ENCODE measurements around the gene TXNDC17. TPM values are rescaled to one million over a fixed set of nuclear protein-coding genes. Genes with fewer than 3 reads are reported as not detected.
"Not testable (repeated sequence)": the region's sequence is repeated elsewhere in the genome, so short reads cannot be mapped to it uniquely, and the experiment has no call there.

The TXNDC17 gene
- polyA plus RNA-seq, 2 donors, result 578 to 612 TPM

DNA sequence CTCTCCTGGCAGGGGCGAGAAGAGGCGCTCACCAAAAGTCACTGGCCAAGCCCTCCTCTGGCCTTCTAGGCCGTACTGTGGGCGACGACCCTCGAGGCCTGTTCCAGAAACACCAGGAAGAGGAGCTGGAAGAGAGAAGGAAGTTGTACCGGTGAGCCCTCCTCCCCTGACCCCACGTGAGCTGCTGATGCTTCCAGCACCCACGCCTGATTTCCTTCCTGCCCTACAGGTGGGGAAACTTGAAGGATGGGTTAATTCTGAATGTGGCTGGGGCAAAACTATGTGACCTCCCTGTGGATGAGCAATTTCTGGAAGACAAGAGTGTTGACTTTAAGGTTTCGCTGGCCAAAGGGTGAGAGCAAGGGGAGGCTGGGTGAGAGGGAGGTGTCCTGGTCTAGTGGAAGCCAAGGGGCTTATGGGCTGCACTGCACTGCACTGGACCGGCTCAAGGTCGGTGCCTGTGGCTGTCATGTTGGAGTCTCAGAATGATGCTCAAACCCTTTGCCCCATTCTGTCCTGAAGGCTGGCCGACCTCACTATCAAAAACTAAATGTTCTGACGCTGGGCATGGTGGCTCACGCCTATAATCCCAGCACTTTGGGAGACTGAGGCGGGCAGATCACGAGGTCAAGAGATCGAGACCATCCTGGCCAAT, 16.9 kb downstream of the TXNDC17 start:
- no peaks in the 10 kb centered on the region for H3K27me3 ChIP-seq (ENCODE audit: control insufficient read depth in 1 of 2, insufficient read depth in 2 of 2, low read length in 2 of 2)
- 70 to 75% methylated on average over 18 of the region's 18 CpGs for WGBS, 2 donors
- H3K9me3 ChIP-seq (ENCODE audit: control insufficient read depth in 2 of 2, insufficient read depth in 1 of 2, low read depth in 1 of 2, low read length in 1 of 2), result no peaks in the 10 kb centered on the region
- H3K4me1 ChIP-seq (ENCODE audit: control insufficient read depth in 2 of 2, insufficient read depth in 2 of 2, low read length in 1 of 2), result peaks cover 3 to 6% of the 10 kb centered on the region in 2 donors
- no peaks in the 10 kb centered on the region for H3K36me3 ChIP-seq (ENCODE audit: control insufficient read depth in 2 of 2, insufficient read depth in 2 of 2, low read length in 1 of 2)
- H3K27ac ChIP-seq (ENCODE audit: low read depth in 2 of 2, low read length in 1 of 2), result no peak overlapping the region
- H3K4me3 ChIP-seq (ENCODE audit: low read depth in 1 of 2, low read length in 2 of 2), result peak overlapping the region; percentile 32 to 45

DNA sequence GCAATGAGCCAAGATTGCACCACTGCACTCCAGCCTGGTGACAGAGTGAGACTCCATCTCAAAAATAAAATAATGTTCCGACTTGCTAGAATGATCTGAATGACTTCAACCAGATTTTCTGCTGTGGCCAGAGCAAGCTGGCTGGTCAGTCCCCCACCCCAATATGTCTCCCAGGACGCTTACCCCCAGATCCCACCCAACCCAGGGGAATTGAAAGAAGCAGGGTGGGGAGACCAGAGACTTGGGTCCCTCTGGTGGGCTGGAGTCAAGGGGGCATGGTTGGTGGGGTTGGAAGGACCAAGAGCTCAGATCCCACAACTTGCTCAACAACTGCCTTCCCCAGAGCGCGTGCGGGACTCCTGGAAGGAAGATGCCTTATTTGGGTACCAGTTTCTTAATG, 17.6 kb downstream of the TXNDC17 start:
- H3K27ac ChIP-seq (ENCODE audit: low read depth in 2 of 2, low read length in 1 of 2); H3K4me3 ChIP-seq (ENCODE audit: low read depth in 1 of 2, low read length in 2 of 2); H3K9me3 ChIP-seq (ENCODE audit: control insufficient read depth in 2 of 2, insufficient read depth in 1 of 2, low read depth in 1 of 2, low read length in 1 of 2); H3K27me3 ChIP-seq (ENCODE audit: control insufficient read depth in 1 of 2, insufficient read depth in 2 of 2, low read length in 2 of 2); H3K4me1 ChIP-seq (ENCODE audit: control insufficient read depth in 2 of 2, insufficient read depth in 2 of 2, low read length in 1 of 2); H3K36me3 ChIP-seq (ENCODE audit: control insufficient read depth in 2 of 2, insufficient read depth in 2 of 2, low read length in 1 of 2): not testable (repeated sequence)
- WGBS, 2 donors, result 91 to 100% methylated on average over 2 to 5 of the region's 5 CpGs

GRCh38 chr17:6660101-6660500, 19.2 kb downstream of the TXNDC17 start:
- 83 to 89% methylated on average over 9 of the region's 9 CpGs for WGBS, 2 donors
- H3K27me3 ChIP-seq (ENCODE audit: control insufficient read depth in 1 of 2, insufficient read depth in 2 of 2, low read length in 2 of 2), result no peaks in the 10 kb centered on the region
- peaks cover 3% of the 10 kb centered on the region in 2 donors for H3K4me1 ChIP-seq (ENCODE audit: control insufficient read depth in 2 of 2, insufficient read depth in 2 of 2, low read length in 1 of 2)
- H3K27ac ChIP-seq (ENCODE audit: low read depth in 2 of 2, low read length in 1 of 2), result no peak overlapping the region
- no peaks in the 10 kb centered on the region for H3K9me3 ChIP-seq (ENCODE audit: control insufficient read depth in 2 of 2, insufficient read depth in 1 of 2, low read depth in 1 of 2, low read length in 1 of 2)
- no peaks in the 10 kb centered on the region for H3K36me3 ChIP-seq (ENCODE audit: control insufficient read depth in 2 of 2, insufficient read depth in 2 of 2, low read length in 1 of 2)
- no peak overlapping the region for H3K4me3 ChIP-seq (ENCODE audit: low read depth in 1 of 2, low read length in 2 of 2)

DNA sequence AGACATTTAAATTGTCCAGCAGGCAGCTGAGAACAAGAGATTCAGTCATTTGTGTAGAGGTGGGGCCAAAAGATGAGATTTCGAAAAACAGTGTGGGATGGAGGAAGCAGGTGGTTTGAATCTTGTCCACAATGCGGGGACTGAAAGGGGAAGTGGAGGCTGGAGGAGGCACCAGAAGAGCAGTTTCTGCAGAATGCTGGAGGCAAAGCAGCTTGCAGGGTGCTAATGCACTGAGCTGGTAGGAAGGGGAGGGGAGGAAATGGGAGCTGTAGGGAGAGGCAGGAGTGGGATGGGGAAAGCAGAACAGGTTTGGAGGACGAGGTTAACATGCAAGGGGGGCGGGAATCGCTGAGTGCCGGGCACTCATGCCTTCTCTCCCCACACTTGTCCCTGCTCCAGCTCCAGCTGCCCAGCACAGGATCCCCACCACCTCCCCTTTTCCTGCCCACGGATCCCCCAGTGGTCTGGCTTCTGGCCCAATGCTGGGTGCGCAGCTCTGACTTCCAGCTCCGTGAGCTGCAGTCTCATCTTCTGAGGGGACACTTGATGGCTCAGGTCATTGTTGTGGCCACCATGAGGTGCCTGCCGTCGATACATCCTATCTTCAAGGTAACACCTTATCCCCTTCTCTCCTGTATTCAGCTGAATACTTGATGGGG, 20.1 kb downstream of the TXNDC17 start:
- no peaks in the 10 kb centered on the region for H3K27me3 ChIP-seq (ENCODE audit: control insufficient read depth in 1 of 2, insufficient read depth in 2 of 2, low read length in 2 of 2)
- H3K9me3 ChIP-seq (ENCODE audit: control insufficient read depth in 2 of 2, insufficient read depth in 1 of 2, low read depth in 1 of 2, low read length in 1 of 2), result no peaks in the 10 kb centered on the region
- 51 to 63% methylated on average over 11 of the region's 11 CpGs for WGBS, 2 donors

DNA sequence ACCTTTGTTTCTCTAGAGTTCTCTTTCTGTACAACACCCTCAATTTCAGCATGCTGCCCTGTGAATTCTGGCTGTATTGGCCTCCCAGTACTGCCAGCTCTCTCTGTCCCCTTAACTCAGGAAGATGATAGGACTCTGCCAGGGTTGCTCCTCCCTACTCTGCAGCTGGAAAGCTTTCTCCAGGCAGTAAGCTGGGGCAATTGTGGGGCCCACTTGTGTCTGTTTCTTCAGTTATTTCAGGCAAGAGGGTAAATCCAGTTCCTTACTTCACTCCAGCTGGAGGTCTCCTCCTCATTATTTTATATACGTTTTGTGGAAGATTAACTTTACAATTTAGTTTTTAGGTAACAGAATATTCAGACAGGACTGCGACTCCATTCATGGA, 20.6 kb downstream of the TXNDC17 start:
- no peaks in the 10 kb centered on the region for H3K27me3 ChIP-seq (ENCODE audit: control insufficient read depth in 1 of 2, insufficient read depth in 2 of 2, low read length in 2 of 2)
- H3K9me3 ChIP-seq (ENCODE audit: control insufficient read depth in 2 of 2, insufficient read depth in 1 of 2, low read depth in 1 of 2, low read length in 1 of 2), result no peaks in the 10 kb centered on the region
- H3K27ac ChIP-seq (ENCODE audit: low read depth in 2 of 2, low read length in 1 of 2), result no peak overlapping the region
- H3K4me3 ChIP-seq (ENCODE audit: low read depth in 1 of 2, low read length in 2 of 2), result no peak overlapping the region
- H3K36me3 ChIP-seq (ENCODE audit: control insufficient read depth in 2 of 2, insufficient read depth in 2 of 2, low read length in 1 of 2), result no peaks in the 10 kb centered on the region
- WGBS, 2 donors, result 77 to 85% methylated on average over 2 of the region's 2 CpGs
- peaks cover 3% of the 10 kb centered on the region in 2 donors for H3K4me1 ChIP-seq (ENCODE audit: control insufficient read depth in 2 of 2, insufficient read depth in 2 of 2, low read length in 1 of 2)

More for the DNA sequence above, 20.1 kb downstream of the TXNDC17 start:
- Histone ChIP-seq H3K4me3 (ENCODE audit: low read depth in 1 of 2, low read length in 2 of 2) (no peak overlapping the region), H3K36me3 (ENCODE audit: control insufficient read depth in 2 of 2, insufficient read depth in 2 of 2, low read length in 1 of 2) (no peaks in the 10 kb centered on the region), H3K4me1 (ENCODE audit: control insufficient read depth in 2 of 2, insufficient read depth in 2 of 2, low read length in 1 of 2) (peaks cover 3% of the 10 kb centered on the region in 2 donors), H3K27ac (ENCODE audit: low read depth in 2 of 2, low read length in 1 of 2) (no peak overlapping the region)

DNA sequence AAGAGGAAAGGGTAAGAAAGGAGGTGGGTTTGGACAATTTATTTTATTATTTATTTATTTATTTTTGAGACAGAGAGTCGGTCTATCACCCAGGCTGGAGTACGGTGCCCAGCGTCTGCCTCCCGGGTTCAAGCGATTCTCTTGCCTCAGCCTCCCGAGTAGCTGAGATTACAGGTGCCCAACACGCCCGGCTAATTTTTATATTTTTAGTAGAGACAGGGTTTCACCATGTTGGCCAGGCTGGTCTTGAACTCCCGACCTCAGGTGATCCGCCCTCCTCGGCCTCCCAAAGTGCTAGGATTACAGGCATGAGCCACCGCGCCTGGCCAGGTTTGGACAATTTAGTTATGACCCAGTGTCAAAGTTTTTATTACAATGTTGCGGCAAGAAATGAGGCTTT, 22.3 kb downstream of the TXNDC17 start:
- not testable (repeated sequence) for H3K4me3 ChIP-seq (ENCODE audit: low read depth in 1 of 2, low read length in 2 of 2); H3K27ac ChIP-seq (ENCODE audit: low read depth in 2 of 2, low read length in 1 of 2); H3K27me3 ChIP-seq (ENCODE audit: control insufficient read depth in 1 of 2, insufficient read depth in 2 of 2, low read length in 2 of 2); H3K4me1 ChIP-seq (ENCODE audit: control insufficient read depth in 2 of 2, insufficient read depth in 2 of 2, low read length in 1 of 2); H3K9me3 ChIP-seq (ENCODE audit: control insufficient read depth in 2 of 2, insufficient read depth in 1 of 2, low read depth in 1 of 2, low read length in 1 of 2); H3K36me3 ChIP-seq (ENCODE audit: control insufficient read depth in 2 of 2, insufficient read depth in 2 of 2, low read length in 1 of 2)
- 92 to 93% methylated on average over 14 of the region's 14 CpGs for WGBS, 2 donors

DNA sequence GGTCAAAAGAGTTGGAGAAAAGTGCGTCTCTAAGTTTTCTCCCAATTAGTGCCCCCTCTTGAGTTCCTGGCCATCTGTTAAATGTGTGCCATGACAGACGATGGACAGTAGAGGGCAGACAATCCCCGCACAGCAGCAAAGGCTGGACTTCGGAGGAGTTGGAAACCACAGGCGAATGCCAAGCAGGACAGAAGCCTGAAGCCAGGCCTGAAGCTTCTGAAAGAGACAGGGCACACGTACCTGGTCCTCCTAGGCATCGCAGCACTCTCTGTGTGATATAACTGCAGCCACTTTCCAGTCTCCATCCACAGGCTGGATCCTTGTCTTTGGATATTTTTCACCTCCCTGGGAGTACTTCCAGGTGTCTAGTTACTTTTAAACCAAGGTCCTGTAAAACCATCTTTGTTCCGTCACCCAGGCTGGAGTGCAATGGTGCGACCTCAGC, 25.2 kb downstream of the TXNDC17 start:
- H3K27ac ChIP-seq (ENCODE audit: low read depth in 2 of 2, low read length in 1 of 2), result peak overlapping the region; percentile 66 to 87
- peaks cover 3 to 7% of the 10 kb centered on the region in 2 donors for H3K4me1 ChIP-seq (ENCODE audit: control insufficient read depth in 2 of 2, insufficient read depth in 2 of 2, low read length in 1 of 2)
- H3K27me3 ChIP-seq (ENCODE audit: control insufficient read depth in 1 of 2, insufficient read depth in 2 of 2, low read length in 2 of 2), result no peaks in the 10 kb centered on the region
- H3K9me3 ChIP-seq (ENCODE audit: control insufficient read depth in 2 of 2, insufficient read depth in 1 of 2, low read depth in 1 of 2, low read length in 1 of 2), result no peaks in the 10 kb centered on the region
- WGBS, 2 donors, result 9 to 11% methylated on average over 9 of the region's 9 CpGs
- no peak overlapping the region for H3K4me3 ChIP-seq (ENCODE audit: low read depth in 1 of 2, low read length in 2 of 2)
- no peaks in the 10 kb centered on the region for H3K36me3 ChIP-seq (ENCODE audit: control insufficient read depth in 2 of 2, insufficient read depth in 2 of 2, low read length in 1 of 2)

- H3K4me3 ChIP-seq (ENCODE audit: low read depth in 1 of 2, low read length in 2 of 2), result no peak overlapping the region
- WGBS, 2 donors, result 57 to 73% methylated on average over 6 of the region's 6 CpGs
- peak overlapping the region; percentile 87 to 89 for H3K27ac ChIP-seq (ENCODE audit: low read depth in 2 of 2, low read length in 1 of 2)
- no peaks in the 10 kb centered on the region for H3K36me3 ChIP-seq (ENCODE audit: control insufficient read depth in 2 of 2, insufficient read depth in 2 of 2, low read length in 1 of 2)
- H3K9me3 ChIP-seq (ENCODE audit: control insufficient read depth in 2 of 2, insufficient read depth in 1 of 2, low read depth in 1 of 2, low read length in 1 of 2), result no peaks in the 10 kb centered on the region
- peaks cover 3 to 8% of the 10 kb centered on the region in 2 donors for H3K4me1 ChIP-seq (ENCODE audit: control insufficient read depth in 2 of 2, insufficient read depth in 2 of 2, low read length in 1 of 2)
- H3K27me3 ChIP-seq (ENCODE audit: control insufficient read depth in 1 of 2, insufficient read depth in 2 of 2, low read length in 2 of 2), result no peaks in the 10 kb centered on the region
These were observed 25.7 kb downstream of the TXNDC17 start for GRCh38 chr17:6666557-6666956.

GRCh38 chr17:6667516-6667915, 26.7 kb downstream of the TXNDC17 start:
- Histone ChIP-seq H3K36me3 (ENCODE audit: control insufficient read depth in 2 of 2, insufficient read depth in 2 of 2, low read length in 1 of 2) (no peaks in the 10 kb centered on the region), H3K9me3 (ENCODE audit: control insufficient read depth in 2 of 2, insufficient read depth in 1 of 2, low read depth in 1 of 2, low read length in 1 of 2) (no peaks in the 10 kb centered on the region), H3K4me3 (ENCODE audit: low read depth in 1 of 2, low read length in 2 of 2) (no peak overlapping the region), H3K27ac (ENCODE audit: low read depth in 2 of 2, low read length in 1 of 2) (no peak overlapping the region), H3K27me3 (ENCODE audit: control insufficient read depth in 1 of 2, insufficient read depth in 2 of 2, low read length in 2 of 2) (no peaks in the 10 kb centered on the region), H3K4me1 (ENCODE audit: control insufficient read depth in 2 of 2, insufficient read depth in 2 of 2, low read length in 1 of 2) (peaks cover 3 to 8% of the 10 kb centered on the region in 2 donors)
- 51 to 58% methylated on average over 6 of the region's 6 CpGs for WGBS, 2 donors

DNA sequence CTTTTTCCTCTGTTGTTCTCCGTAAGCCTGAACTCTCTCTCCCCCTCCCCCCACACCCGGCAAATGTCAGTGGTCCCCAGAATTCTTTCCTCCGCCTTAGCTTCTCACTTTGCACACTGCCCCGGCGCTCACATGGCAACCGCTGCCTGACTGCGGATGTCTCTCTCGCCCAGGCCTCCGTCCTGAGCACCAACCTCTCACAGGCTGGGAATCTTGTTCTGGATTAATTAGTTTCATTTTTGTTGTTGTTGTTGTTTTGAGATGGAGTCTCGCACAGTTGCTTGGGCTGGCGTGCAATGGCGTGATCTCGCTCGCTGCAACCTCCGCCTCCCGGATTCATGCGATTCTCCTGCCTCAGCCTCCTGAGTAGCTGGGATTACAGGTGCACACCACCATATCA, 27.4 kb downstream of the TXNDC17 start:
- H3K36me3 ChIP-seq (ENCODE audit: control insufficient read depth in 2 of 2, insufficient read depth in 2 of 2, low read length in 1 of 2), result no peaks in the 10 kb centered on the region
- no peaks in the 10 kb centered on the region for H3K9me3 ChIP-seq (ENCODE audit: control insufficient read depth in 2 of 2, insufficient read depth in 1 of 2, low read depth in 1 of 2, low read length in 1 of 2)
- peak overlapping the region in 1 of 2 donors; percentile 34 for H3K27ac ChIP-seq (ENCODE audit: low read depth in 2 of 2, low read length in 1 of 2)
- H3K27me3 ChIP-seq (ENCODE audit: control insufficient read depth in 1 of 2, insufficient read depth in 2 of 2, low read length in 2 of 2), result no peaks in the 10 kb centered on the region
- H3K4me3 ChIP-seq (ENCODE audit: low read depth in 1 of 2, low read length in 2 of 2), result no peak overlapping the region
- 91% methylated on average over 17 of the region's 17 CpGs for WGBS, 2 donors
- H3K4me1 ChIP-seq (ENCODE audit: control insufficient read depth in 2 of 2, insufficient read depth in 2 of 2, low read length in 1 of 2), result peaks cover 3 to 8% of the 10 kb centered on the region in 2 donors
